Transverse colon (tissue), 4 donors: ENCODE data around the gene ZNF554. TPM values are rescaled to one million over a fixed set of nuclear protein-coding genes. Genes with fewer than 3 reads are reported as not detected.

ENCODE experiments used
- DNase-seq: peaks from one replicate; pipeline ENCODE4 v3.0.0-alpha.2; 2019
- H3K27ac ChIP-seq, 4 donors: fragments of 200-600 bp; sonication (generic); 2 replicates each; pipeline ENCODE4 v1.5.1; 2016 to 2018; ENCODE audit warnings: inconsistent platforms in 4 of 4
- H3K27me3 ChIP-seq: fragments of 200-600 bp; sonication (generic); 2 replicates; pipeline ENCODE4 v1.5.1; 2017; ENCODE audit warnings: inconsistent platforms
- H3K36me3 ChIP-seq, 4 donors: fragments of 200-600 bp; sonication (generic); 2 replicates each; pipeline ENCODE4 v1.5.1; 2017 to 2019; ENCODE audit warnings: inconsistent platforms in 4 of 4
- H3K4me1 ChIP-seq, 4 donors: fragments of 200-600 bp; sonication (generic); 2 replicates each; pipeline ENCODE4 v1.5.1; 2017 to 2020; ENCODE audit warnings: inconsistent platforms in 4 of 4
- H3K4me3 ChIP-seq, 4 donors: fragments of 200-600 bp; sonication (generic); 1 replicate in 1 of 4; 2 replicates in 3 of 4; pipeline versions ENCODE4 v1.5.1 to v1.6.1; 2017 to 2019; ENCODE audit warnings: inconsistent platforms in 4 of 4
- H3K9me3 ChIP-seq, 2 donors: fragments of 200-600 bp; sonication (generic); 2 replicates each; pipeline ENCODE4 v1.5.1; 2017 to 2019; ENCODE audit warnings: inconsistent platforms in 2 of 2
- EP300 ChIP-seq: sonication (generic); formaldehyde crosslinking; IDR thresholded peaks from one replicate; pipeline ENCODE4 v1.6.1; 2017; ENCODE audit warnings: antibody characterized with exemption, low read depth
- POLR2A ChIP-seq: fragments of 450-650 bp; IDR thresholded peaks from one replicate; pipeline ENCODE4 v1.6.1; 2016; ENCODE audit warnings: antibody characterized with exemption, mild to moderate bottlenecking, moderate library complexity
- POLR2AphosphoS5 ChIP-seq, 3 donors: sonication (generic); formaldehyde crosslinking; IDR thresholded peaks; one replicate each; pipeline ENCODE4 v1.6.1; 2016; ENCODE audit warnings: antibody characterized with exemption in 3 of 3
- WGBS, 2 donors: methylation state at CpG; one replicate each; pipeline ENCODE4 v1.1.5; 2018; ENCODE audit warnings: low coverage in 1 of 2; 5-methylcytosine and 5-hydroxymethylcytosine counted together
- in situ Hi-C, 4 donors: fragments of 200-750 bp; cut with MboI; loops; one replicate each; pipeline versions ENCODE4 v1.15.0 to v1.15.1; 2017; ENCODE audit warnings: low sequenced_read_pairs in 3 of 4, low pct_ligation_motif_present in 1 of 4, low pct_unique_long_range_greater_than_20kb in 1 of 4
- intact Hi-C: fragments of 100-400 bp; cut with DNase I; formaldehyde crosslinking; loops from one replicate; pipeline ENCODE4 v1.15.1; 2023; ENCODE audit warnings: low total_unique reads
- total RNA-seq, 4 donors: library from RNA; depleted of rRNA; stranded (reverse); fragments of >200 nt; gene quantifications; one replicate each; pipeline ENCODE4 v1.1.0, GENCODE V29; 2016
- TF ChIP-seq, protein P1 (sequence below), 5 experiments: fragments of 200-600 bp in 3 of 5; fragments of 450-650 bp in 2 of 5; sonication (generic) in 3 of 5; IDR thresholded peaks; 1 replicate in 2 of 5; 2 replicates in 3 of 5; pipeline ENCODE4 v1.5.1; 2016 to 2017; ENCODE audit warnings: antibody characterized with exemption in 5 of 5, inconsistent platforms in 3 of 5, mild to moderate bottlenecking in 2 of 5, moderate library complexity in 1 of 5

Gene ZNF554
- total RNA-seq, 4 donors from 2014 or later, result 0.75 to 10.2 (median 4.9) TPM

- Histone ChIP-seq H3K4me1 (peaks cover 3 to 30% (median 19%) of the 10 kb centered on the region in 4 donors), H3K9me3 (no peaks in the 10 kb centered on the region), H3K4me3 (no peak overlapping the region), H3K27me3 (no peaks in the 10 kb centered on the region), H3K27ac (no peak overlapping the region), H3K36me3 (no peaks in the 10 kb centered on the region)
- 80 to 81% methylated on average over 1 to 8 of the region's 8 CpGs for WGBS, 2 donors
- intact Hi-C loops, result loop anchor here (10.0 kb wide), 1 partner anchor 762 kb away; no protein-coding TSS in a partner anchor
- in situ Hi-C loops, result no loop called here
- no peak for TF ChIP-seq EP300
- TF ChIP-seq, protein P1, sequence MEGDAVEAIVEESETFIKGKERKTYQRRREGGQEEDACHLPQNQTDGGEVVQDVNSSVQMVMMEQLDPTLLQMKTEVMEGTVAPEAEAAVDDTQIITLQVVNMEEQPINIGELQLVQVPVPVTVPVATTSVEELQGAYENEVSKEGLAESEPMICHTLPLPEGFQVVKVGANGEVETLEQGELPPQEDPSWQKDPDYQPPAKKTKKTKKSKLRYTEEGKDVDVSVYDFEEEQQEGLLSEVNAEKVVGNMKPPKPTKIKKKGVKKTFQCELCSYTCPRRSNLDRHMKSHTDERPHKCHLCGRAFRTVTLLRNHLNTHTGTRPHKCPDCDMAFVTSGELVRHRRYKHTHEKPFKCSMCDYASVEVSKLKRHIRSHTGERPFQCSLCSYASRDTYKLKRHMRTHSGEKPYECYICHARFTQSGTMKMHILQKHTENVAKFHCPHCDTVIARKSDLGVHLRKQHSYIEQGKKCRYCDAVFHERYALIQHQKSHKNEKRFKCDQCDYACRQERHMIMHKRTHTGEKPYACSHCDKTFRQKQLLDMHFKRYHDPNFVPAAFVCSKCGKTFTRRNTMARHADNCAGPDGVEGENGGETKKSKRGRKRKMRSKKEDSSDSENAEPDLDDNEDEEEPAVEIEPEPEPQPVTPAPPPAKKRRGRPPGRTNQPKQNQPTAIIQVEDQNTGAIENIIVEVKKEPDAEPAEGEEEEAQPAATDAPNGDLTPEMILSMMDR (IDR thresholded peaks at IDR 0.05), result no peak
- TF ChIP-seq POLR2A, result no peak
- TF ChIP-seq POLR2AphosphoS5 (IDR thresholded peaks at IDR 0.05), result no peak
- no peak for DNase-seq
Measured at GRCh38 chr19:2787115-2787514, 32.6 kb upstream of the ZNF554 start.

GRCh38 chr19:2788237-2788636 lies 31.4 kb upstream of the ZNF554 start:
- Histone ChIP-seq H3K27me3 (no peaks in the 10 kb centered on the region), H3K27ac (no peak overlapping the region), H3K36me3 (no peaks in the 10 kb centered on the region), H3K4me3 (no peak overlapping the region), H3K9me3 (no peaks in the 10 kb centered on the region), H3K4me1 (peaks cover 0 to 25% (median 15%) of the 10 kb centered on the region in 4 donors)
- no peak for TF ChIP-seq EP300
- TF ChIP-seq POLR2A, result no peak
- TF ChIP-seq, protein P1 (IDR thresholded peaks at IDR 0.05), result no peak
- TF ChIP-seq POLR2AphosphoS5 (IDR thresholded peaks at IDR 0.05), result no peak
- intact Hi-C loops (loop anchor here (10.0 kb wide), 1 partner anchor 763 kb away; no protein-coding TSS in a partner anchor), in situ Hi-C loops (no loop called here)
- DNase-seq, result no peak
- 95 to 100% methylated on average over 3 to 5 of the region's 5 CpGs for WGBS, 2 donors

- Histone ChIP-seq H3K4me1 (peaks cover 0 to 9% (median 6%) of the 10 kb centered on the region in 4 donors), H3K36me3 (no peaks in the 10 kb centered on the region), H3K4me3 (no peak overlapping the region), H3K27me3 (no peaks in the 10 kb centered on the region), H3K27ac (no peak overlapping the region), H3K9me3 (no peaks in the 10 kb centered on the region)
- WGBS, 2 donors, result 90% methylated on average over 14 of the region's 14 CpGs; no CpG with 5 or more reads in 1 of the 2 donors
- TF ChIP-seq EP300, result no peak
- no peak for TF ChIP-seq POLR2A
- no peak for TF ChIP-seq POLR2AphosphoS5 (IDR thresholded peaks at IDR 0.05)
- TF ChIP-seq, protein P1 (IDR thresholded peaks at IDR 0.05), result no peak
- in situ Hi-C loops (no loop called here), intact Hi-C loops (no loop called here)
- DNase-seq, result no peak
Measured at GRCh38 chr19:2790194-2790556, 29.5 kb upstream of the ZNF554 start.

DNA sequence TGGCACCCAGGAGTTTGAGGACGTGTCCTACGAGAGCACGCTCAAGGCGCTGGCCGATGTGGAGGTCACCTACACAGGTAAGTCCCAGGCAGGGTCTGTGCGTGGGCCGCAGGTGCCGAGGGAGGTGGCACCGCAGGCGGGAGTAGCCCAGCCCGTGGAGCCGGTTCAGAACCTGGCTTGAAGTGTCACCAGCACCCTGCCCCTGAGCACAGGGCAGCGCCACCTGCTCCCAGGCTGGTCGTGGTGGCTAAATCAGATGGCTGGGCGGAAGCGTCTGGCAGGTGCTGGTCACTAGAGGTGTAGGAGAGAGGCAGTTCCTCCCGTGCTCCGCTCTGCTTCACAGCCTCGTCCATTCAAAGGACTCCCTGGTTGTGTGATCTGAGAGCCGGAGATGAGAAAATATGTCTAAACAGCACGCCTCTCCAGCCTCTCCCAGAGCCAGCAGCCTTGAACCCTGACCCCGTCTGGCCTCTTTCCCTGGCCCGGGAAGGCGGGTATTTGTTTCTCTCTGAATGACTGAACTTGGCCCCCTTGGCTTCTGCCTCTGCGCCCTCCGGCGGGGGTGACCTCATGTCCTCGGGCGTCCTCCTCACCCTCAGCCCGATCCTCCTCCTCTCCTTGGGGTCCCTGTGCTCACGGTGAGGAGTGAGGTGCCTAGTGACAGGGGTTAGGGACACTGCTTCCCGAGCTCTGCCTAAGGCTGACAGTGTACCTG lies 29.0 kb upstream of the ZNF554 start:
- no peaks in the 10 kb centered on the region for H3K9me3 ChIP-seq
- no peak overlapping the region for H3K27ac ChIP-seq
- no peaks in the 10 kb centered on the region for H3K27me3 ChIP-seq
- 92 to 100% methylated on average over 2 to 32 of the region's 32 CpGs for WGBS, 2 donors
- DNase-seq, result no peak
- TF ChIP-seq POLR2A (no peak), EP300 (no peak), POLR2AphosphoS5 (IDR thresholded peaks at IDR 0.05) (no peak)
- TF ChIP-seq, protein P1 (IDR thresholded peaks at IDR 0.05), result no peak
- peaks cover 0 to 9% (median 6%) of the 10 kb centered on the region in 4 donors for H3K4me1 ChIP-seq
- H3K4me3 ChIP-seq, result no peak overlapping the region
- in situ Hi-C loops, result no loop called here
- intact Hi-C loops, result no loop called here
- no peaks in the 10 kb centered on the region for H3K36me3 ChIP-seq
